ENCODE data around the gene MVK.

GRCh38 chr12:109637348-109637747 is 63.8 kb downstream of the MVK start:
- no peak for TF ChIP-seq POLR2AphosphoS5 (IDR thresholded peaks at IDR 0.05; ENCODE audit: low read depth)
- no peak for TF ChIP-seq CTCF (conservative IDR thresholded peaks at IDR 0.05; ENCODE audit: low read depth in 2 of 2)
- TF ChIP-seq ZNF331 (CRISPR knock-in tag; IDR thresholded peaks at IDR 0.05; ENCODE audit: low read depth) = no peak
- TF ChIP-seq REST (IDR thresholded peaks at IDR 0.05; ENCODE audit: unreplicated experiment) = no peak
- no peak for TF ChIP-seq EZH2 (IDR thresholded peaks at IDR 0.05; ENCODE audit: low read depth, unreplicated experiment)
